H9 (cell line): Measurements from ENCODE around the gene HRH1. TPM values are rescaled to one million over a fixed set of nuclear protein-coding genes. Genes with fewer than 3 reads are reported as not detected.

Source experiments
- DNase-seq: peaks from one replicate; pipeline ENCODE4 v3.0.0-alpha.2; 2017
- H2AFZ ChIP-seq: one replicate; pipeline ENCODE4 v1.6.1; 2013; ENCODE audit warnings: mild to moderate bottlenecking, low read length, control low read depth, moderate library complexity
- H2AK5ac ChIP-seq: 2 replicates; pipeline ENCODE4 v1.6.1; 2013; ENCODE audit warnings: low read length, control low read depth, mixed read lengths; ENCODE audit not compliant: insufficient read length
- H2BK120ac ChIP-seq: one replicate; pipeline ENCODE4 v1.6.1; 2013; ENCODE audit warnings: low read depth, mild to moderate bottlenecking, low read length, control low read depth, inconsistent platforms; ENCODE audit not compliant: poor library complexity, severe bottlenecking
- H2BK12ac ChIP-seq: 2 replicates; pipeline ENCODE4 v1.6.1; 2013; ENCODE audit warnings: low read length, control low read depth, mixed read lengths, low read depth; ENCODE audit not compliant: insufficient read length
- H2BK15ac ChIP-seq: 2 replicates; pipeline ENCODE4 v1.6.1; 2013; ENCODE audit warnings: low read depth, low read length, control low read depth
- H2BK20ac ChIP-seq: one replicate; pipeline ENCODE4 v1.6.1; 2013; ENCODE audit warnings: low read depth, mild to moderate bottlenecking, low read length, control low read depth, inconsistent platforms; ENCODE audit not compliant: poor library complexity, severe bottlenecking
- H2BK5ac ChIP-seq: 2 replicates; pipeline ENCODE4 v1.6.1; 2013; ENCODE audit warnings: low read length, control low read depth, mixed read lengths; ENCODE audit not compliant: insufficient read length
- H3K14ac ChIP-seq: 2 replicates; pipeline ENCODE4 v1.6.1; 2013; ENCODE audit warnings: low read length, control low read depth; ENCODE audit not compliant: insufficient read depth
- H3K18ac ChIP-seq: 2 replicates; pipeline ENCODE4 v1.6.1; 2013; ENCODE audit warnings: low read depth, mild to moderate bottlenecking, mixed read lengths, low read length, control low read depth; ENCODE audit not compliant: insufficient read length
- H3K23ac ChIP-seq: 2 replicates; pipeline ENCODE4 v1.6.1; 2013; ENCODE audit warnings: low read length, control low read depth, mixed read lengths, low read depth; ENCODE audit not compliant: insufficient read length
- H3K23me2 ChIP-seq: 2 replicates; pipeline ENCODE4 v1.6.1; 2013; ENCODE audit warnings: low read depth, mild to moderate bottlenecking, mixed read lengths, low read length, control low read depth; ENCODE audit not compliant: insufficient read length, poor library complexity, severe bottlenecking
- H3K27ac ChIP-seq: 2 replicates; pipeline ENCODE4 v1.5.1; 2013; ENCODE audit warnings: low read length, control low read depth, mixed read lengths, low read depth; ENCODE audit not compliant: insufficient read length
- H3K27me3 ChIP-seq: 2 replicates; pipeline ENCODE4 v1.6.1; 2013; ENCODE audit warnings: low read length, control low read depth, inconsistent platforms; ENCODE audit not compliant: insufficient read depth
- H3K4ac ChIP-seq: 2 replicates; pipeline ENCODE4 v1.6.1; 2013; ENCODE audit warnings: low read depth, mild to moderate bottlenecking, control low read depth, inconsistent platforms, low read length, moderate library complexity
- H3K4me1 ChIP-seq: 2 replicates; pipeline ENCODE4 v1.6.1; 2013; ENCODE audit warnings: low read length, control low read depth, inconsistent platforms; ENCODE audit not compliant: insufficient read depth
- H3K4me2 ChIP-seq: 2 replicates; pipeline ENCODE4 v1.6.1; 2013; ENCODE audit warnings: low read length, control low read depth, mixed read lengths; ENCODE audit not compliant: insufficient read length, insufficient read depth
- H3K56ac ChIP-seq: 2 replicates; pipeline ENCODE4 v1.6.1; 2013; ENCODE audit warnings: low read depth, mild to moderate bottlenecking, mixed read lengths, low read length, control low read depth; ENCODE audit not compliant: insufficient read length
- H3K79me1 ChIP-seq: 2 replicates; pipeline ENCODE4 v1.6.1; 2013; ENCODE audit warnings: low read depth, mild to moderate bottlenecking, moderate library complexity, low read length, control low read depth, inconsistent platforms; ENCODE audit not compliant: insufficient read depth, poor library complexity, severe bottlenecking
- H3K79me2 ChIP-seq: 2 replicates; pipeline ENCODE4 v1.6.1; 2013; ENCODE audit warnings: low read length, control low read depth, inconsistent platforms; ENCODE audit not compliant: insufficient read depth
- H3K9ac ChIP-seq: 2 replicates; pipeline ENCODE4 v1.6.1; 2013; ENCODE audit warnings: low read length, control low read depth, mixed read lengths; ENCODE audit not compliant: insufficient read length; ENCODE audit errors: extremely low read depth
- H3K9me3 ChIP-seq: one replicate; pipeline ENCODE4 v1.6.1; 2013; ENCODE audit warnings: low read depth, low read length, inconsistent platforms; ENCODE audit not compliant: control insufficient read depth
- H3T11ph ChIP-seq: one replicate; pipeline ENCODE4 v1.6.1; 2013; ENCODE audit warnings: mild to moderate bottlenecking, low read length, control low read depth, inconsistent platforms
- H4K20me1 ChIP-seq: one replicate; pipeline ENCODE4 v1.6.1; 2013; ENCODE audit not compliant: control insufficient read depth, insufficient read length, insufficient read depth
- H4K5ac ChIP-seq: 2 replicates; pipeline ENCODE4 v1.6.1; 2013; ENCODE audit warnings: low read depth, mild to moderate bottlenecking, mixed read lengths, low read length, control low read depth; ENCODE audit not compliant: insufficient read length
- H4K8ac ChIP-seq: replicated peaks from 2 replicates; pipeline ENCODE4 v1.6.1; 2013; ENCODE audit warnings: low read length, control low read depth, mixed read lengths, low read depth; ENCODE audit not compliant: insufficient read length
- H4K91ac ChIP-seq: 2 replicates; pipeline ENCODE4 v1.6.1; 2013; ENCODE audit warnings: low read depth, mild to moderate bottlenecking, moderate library complexity, mixed read lengths, low read length, control low read depth; ENCODE audit not compliant: insufficient read length
- H3K27ac Mint-ChIP-seq, 3 experiments: 2 replicates in 2 of 3; 3 replicates in 1 of 3; pipeline ENCODE4 v1.8.0; 2020 to 2021; ENCODE audit warnings: mixed read lengths in 3 of 3, mild to moderate bottlenecking in 1 of 3, moderate library complexity in 1 of 3
- H3K27me3 Mint-ChIP-seq: 2 replicates; pipeline ENCODE4 v1.8.0; 2021; ENCODE audit warnings: low read depth, mild to moderate bottlenecking, moderate library complexity, mixed read lengths
- H3K36me3 Mint-ChIP-seq, 3 experiments: 2 replicates in 2 of 3; 3 replicates in 1 of 3; pipeline ENCODE4 v1.8.0; 2020 to 2021; ENCODE audit warnings: low read depth in 3 of 3, mixed read lengths in 3 of 3; ENCODE audit not compliant: insufficient read depth in 1 of 3
- H3K4me1 Mint-ChIP-seq, 2 experiments: 2 replicates each; pipeline ENCODE4 v1.8.0; 2020; ENCODE audit warnings: mixed read lengths in 2 of 2
- H3K4me3 Mint-ChIP-seq, 2 experiments: 2 replicates in 1 of 2; 3 replicates in 1 of 2; pipeline ENCODE4 v1.8.0; 2020 to 2021; ENCODE audit warnings: mild to moderate bottlenecking in 2 of 2, mixed read lengths in 2 of 2, moderate library complexity in 1 of 2
- H3K9me3 Mint-ChIP-seq, 2 experiments: 2 replicates in 1 of 2; 3 replicates in 1 of 2; pipeline ENCODE4 v1.8.0; 2020; ENCODE audit warnings: mild to moderate bottlenecking in 2 of 2, mixed read lengths in 2 of 2, moderate library complexity in 1 of 2
- CTCF ChIP-seq: fragments of 200-600 bp; sonication (generic); conservative IDR thresholded peaks from 3 replicates; pipeline ENCODE4 v1.8.0; 2021; ENCODE audit warnings: antibody characterized with exemption, mild to moderate bottlenecking
- WGBS: extraction: QIAGEN DNeasy Blood & Tissue Kit; methylation state at CpG from one replicate; pipeline ENCODE4 v1.1.7; 2013; ENCODE audit warnings: missing lambda C conversion rate, low lambda C conversion rate, mixed read lengths; ENCODE audit not compliant: insufficient read length; ENCODE audit errors: extremely low coverage; 5-methylcytosine and 5-hydroxymethylcytosine counted together
- total RNA-seq: library from RNA; stranded (reverse); gene quantifications from 2 replicates; pipeline ENCODE4 v1.2.1, GENCODE V29; 2021

Gene HRH1
- total RNA-seq, 1 experiment from 2014 or later, result 0.74 TPM

DNA sequence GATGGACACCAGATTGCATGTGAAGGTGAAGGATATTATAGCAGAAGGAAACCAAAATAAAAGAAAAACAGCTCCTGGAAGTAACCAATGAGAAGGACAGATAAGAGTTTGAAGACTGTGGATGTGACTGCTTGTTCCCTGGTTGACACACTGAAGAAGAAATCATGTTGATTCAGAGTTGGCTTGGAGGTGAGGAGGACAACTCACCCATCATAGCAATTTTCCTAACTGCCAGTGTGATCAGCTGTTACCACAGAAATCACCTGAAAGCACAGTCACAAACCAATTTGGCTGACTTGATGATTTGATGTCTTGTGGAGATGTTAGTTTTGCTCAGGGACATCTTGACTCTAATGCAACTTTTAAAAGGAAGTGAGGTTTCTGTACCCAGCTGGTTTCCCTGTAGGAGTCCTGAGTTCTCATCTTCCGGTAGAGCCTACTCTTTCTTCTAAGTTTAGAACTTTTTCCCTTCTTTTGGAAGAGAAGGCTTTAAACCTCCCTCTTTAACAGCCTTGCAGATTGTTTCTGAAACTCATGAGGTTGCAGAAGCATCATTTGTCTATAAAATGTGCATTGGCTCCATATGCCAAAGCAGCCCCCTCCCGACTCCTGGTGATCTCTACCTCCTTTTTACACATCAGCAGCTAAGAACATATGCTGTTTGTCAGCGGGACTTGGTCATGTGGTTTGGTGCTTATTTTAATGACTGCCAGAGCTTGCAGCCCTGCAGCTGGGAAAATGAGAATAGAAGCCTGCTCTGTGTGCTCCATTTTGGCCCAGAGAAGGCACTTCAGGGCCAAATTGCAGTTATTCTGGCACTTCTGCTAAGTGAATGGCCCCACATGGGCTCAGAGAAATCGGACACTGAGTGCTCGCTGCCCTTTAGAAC is 128.2 kb downstream of the HRH1 start:
- WGBS, result no CpG with 5 or more reads among the region's 5 CpGs
- H3K4me1 Mint-ChIP-seq, result no peaks in the 10 kb centered on the region
- H3K79me1 ChIP-seq, result no peaks in the 10 kb centered on the region
- H3K56ac ChIP-seq, result no peak overlapping the region
- no peak overlapping the region for H4K8ac ChIP-seq
- H4K91ac ChIP-seq, result no peak overlapping the region
- H3T11ph ChIP-seq, result no peak overlapping the region
- no peak overlapping the region for H2BK15ac ChIP-seq
- H3K27me3 ChIP-seq, result no peaks in the 10 kb centered on the region
- no peak overlapping the region for H3K4me3 Mint-ChIP-seq
- no peak overlapping the region for H3K27ac Mint-ChIP-seq
- H3K4me2 ChIP-seq, result no peak overlapping the region
- H3K23me2 ChIP-seq, result no peaks in the 10 kb centered on the region
- H2BK12ac ChIP-seq, result no peak overlapping the region
- H4K20me1 ChIP-seq, result no peaks in the 10 kb centered on the region
- no peaks in the 10 kb centered on the region for H3K9me3 ChIP-seq
- no peaks in the 10 kb centered on the region for H3K4me1 ChIP-seq
- H3K36me3 Mint-ChIP-seq, result peaks cover 0 to 7% (median 0%) of the 10 kb centered on the region in 3 experiments; a peak in 2 of 7 replicates
- no peaks in the 10 kb centered on the region; the same call in 1 of the 2 replicates for H3K79me2 ChIP-seq
- no peak for TF ChIP-seq CTCF
- no peak overlapping the region for H2BK5ac ChIP-seq
- no peak overlapping the region for H2BK120ac ChIP-seq
- no peak overlapping the region for H3K14ac ChIP-seq
- no peak overlapping the region for H4K5ac ChIP-seq
- H3K18ac ChIP-seq, result no peak overlapping the region
- H3K27me3 Mint-ChIP-seq, result no peaks in the 10 kb centered on the region
- H3K9me3 Mint-ChIP-seq, result peaks cover 0 to under 1% of the 10 kb centered on the region in 2 experiments; a peak in 2 of 5 replicates
- no peak overlapping the region for H3K4ac ChIP-seq
- no peak overlapping the region for H2BK20ac ChIP-seq
- H3K9ac ChIP-seq, result no peak overlapping the region
- H3K27ac ChIP-seq, result no peak overlapping the region
- no peak overlapping the region for H3K23ac ChIP-seq
- H2AFZ ChIP-seq, result no peak overlapping the region
- no peak overlapping the region for H2AK5ac ChIP-seq
- no peak for DNase-seq
